Measurements from ENCODE around the gene MRGPRE.

GRCh38 chr11:3181725-3182461, 50.3 kb downstream of the MRGPRE start:
- TF ChIP-seq, protein P1, sequence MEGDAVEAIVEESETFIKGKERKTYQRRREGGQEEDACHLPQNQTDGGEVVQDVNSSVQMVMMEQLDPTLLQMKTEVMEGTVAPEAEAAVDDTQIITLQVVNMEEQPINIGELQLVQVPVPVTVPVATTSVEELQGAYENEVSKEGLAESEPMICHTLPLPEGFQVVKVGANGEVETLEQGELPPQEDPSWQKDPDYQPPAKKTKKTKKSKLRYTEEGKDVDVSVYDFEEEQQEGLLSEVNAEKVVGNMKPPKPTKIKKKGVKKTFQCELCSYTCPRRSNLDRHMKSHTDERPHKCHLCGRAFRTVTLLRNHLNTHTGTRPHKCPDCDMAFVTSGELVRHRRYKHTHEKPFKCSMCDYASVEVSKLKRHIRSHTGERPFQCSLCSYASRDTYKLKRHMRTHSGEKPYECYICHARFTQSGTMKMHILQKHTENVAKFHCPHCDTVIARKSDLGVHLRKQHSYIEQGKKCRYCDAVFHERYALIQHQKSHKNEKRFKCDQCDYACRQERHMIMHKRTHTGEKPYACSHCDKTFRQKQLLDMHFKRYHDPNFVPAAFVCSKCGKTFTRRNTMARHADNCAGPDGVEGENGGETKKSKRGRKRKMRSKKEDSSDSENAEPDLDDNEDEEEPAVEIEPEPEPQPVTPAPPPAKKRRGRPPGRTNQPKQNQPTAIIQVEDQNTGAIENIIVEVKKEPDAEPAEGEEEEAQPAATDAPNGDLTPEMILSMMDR (IDR thresholded peaks at IDR 0.05), result no peak
- TF ChIP-seq EZH2 (IDR thresholded peaks at IDR 0.05; ENCODE audit: borderline replicate concordance, insufficient read depth, low read depth, low read length, poor library complexity, severe bottlenecking), result no peak

Data from B cell (primary cell).